LNCAP (cell line): ENCODE measurements around the gene ARHGAP33.

Experiments used
- CTCF ChIP-seq: fragments of 450-650 bp; IDR thresholded peaks from 2 replicates; pipeline ENCODE4 v1.5.1; 2017; ENCODE audit warnings: mild to moderate bottlenecking

Gene ARHGAP33

GRCh38 chr19:35818445-35818844 is 43.1 kb downstream of the ARHGAP33 start:
- TF ChIP-seq CTCF = no peak

- TF ChIP-seq CTCF = no peak
Observed at GRCh38 chr19:35822579-35822978, 47.2 kb downstream of the ARHGAP33 start.

- no peak for TF ChIP-seq CTCF
Observed at GRCh38 chr19:35824150-35824549, 48.8 kb downstream of the ARHGAP33 start.

GRCh38 chr19:35828692-35829301 is 53.4 kb downstream of the ARHGAP33 start:
- no peak for TF ChIP-seq CTCF

- no peak for TF ChIP-seq CTCF
Observed at GRCh38 chr19:35830986-35831385, 55.6 kb downstream of the ARHGAP33 start.

GRCh38 chr19:35832054-35832453 is 56.7 kb downstream of the ARHGAP33 start:
- no peak for TF ChIP-seq CTCF

GRCh38 chr19:35833972-35834371 is 58.6 kb downstream of the ARHGAP33 start:
- TF ChIP-seq CTCF = no peak
